CD4-positive, alpha-beta T cell treated with Interleukin-21 for 1 hour (primary cell): Measurements from ENCODE around the gene CBLN1.

Source experiments
- DNase-seq: peaks from one replicate; pipeline ENCODE4 v3.0.0-alpha.2; 2020

CBLN1 gene

DNA sequence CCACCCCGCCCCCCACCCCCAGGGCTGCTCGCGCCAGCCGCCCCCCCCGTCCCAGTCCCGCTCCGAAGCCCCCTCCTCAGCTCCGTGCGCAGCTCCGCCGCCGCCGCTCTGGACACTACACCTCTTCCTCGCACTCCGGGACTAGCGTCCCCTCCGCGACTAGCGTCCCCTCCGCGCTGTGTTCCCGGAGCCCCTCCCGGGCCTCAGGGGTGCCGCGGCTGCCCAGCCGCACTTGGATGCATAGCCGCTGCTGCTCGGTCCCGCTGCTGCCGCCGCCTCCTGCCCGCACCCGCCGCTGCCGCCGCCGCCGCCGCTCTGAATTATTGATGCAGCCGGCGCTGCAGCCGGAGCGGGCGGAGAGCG lies at the start of gene CBLN1:
TSS of gene CBLN1 (minus strand) at position 359 of the 363 bp plus-strand sequence. CDS start 373 bp downstream, outside the sequence.
- no peak for DNase-seq

DNA sequence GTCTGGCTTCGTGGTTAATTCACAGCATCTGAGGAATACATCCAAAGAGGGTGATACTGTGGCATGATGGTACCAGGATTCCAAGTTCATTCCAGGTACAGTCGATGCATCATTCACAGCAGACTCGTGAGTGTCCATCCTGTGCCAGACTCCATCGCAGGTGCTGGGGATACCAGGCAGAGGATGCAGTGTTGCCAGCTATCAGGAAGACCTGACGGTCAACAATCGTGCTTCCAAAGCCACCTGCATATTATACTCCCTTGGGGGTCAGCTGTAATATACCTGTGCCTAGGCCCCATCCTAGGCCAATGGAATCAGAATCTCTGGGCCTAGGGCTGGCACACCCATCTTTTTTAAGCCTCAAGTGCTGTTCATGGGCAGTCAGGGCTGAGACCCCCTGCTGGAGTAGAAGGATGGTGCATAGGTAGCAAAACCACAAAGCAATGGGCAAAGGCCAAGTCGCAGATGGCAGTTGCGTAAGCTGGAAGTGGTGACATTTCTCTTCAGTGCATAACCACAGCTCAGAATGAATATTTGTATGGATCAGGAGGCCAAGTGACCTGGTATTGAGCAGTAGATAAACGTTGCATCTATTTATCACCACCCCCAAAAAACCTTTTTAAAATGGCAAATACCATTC lies 49.0 kb upstream of the CBLN1 start:
- no peak for DNase-seq

DNA sequence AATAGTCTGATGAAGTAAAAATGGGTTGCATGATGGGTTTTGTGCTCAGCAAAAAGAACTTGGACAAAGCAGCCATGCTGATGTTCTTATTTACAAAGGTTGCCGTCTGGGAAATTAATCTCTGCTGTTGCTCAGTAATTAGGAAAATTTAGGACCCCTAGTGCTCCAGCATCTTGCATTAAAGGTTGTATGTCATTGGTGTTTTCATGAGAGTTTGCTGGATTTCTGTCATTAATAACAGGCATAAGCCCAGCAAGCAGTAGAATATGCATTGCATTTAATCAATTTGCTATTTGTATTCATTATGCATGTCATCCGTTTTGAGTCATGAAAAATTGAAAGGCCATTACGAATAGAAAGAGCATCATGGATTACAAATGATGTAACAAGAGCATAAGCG lies 46.7 kb upstream of the CBLN1 start:
- DNase-seq: no peak

DNA sequence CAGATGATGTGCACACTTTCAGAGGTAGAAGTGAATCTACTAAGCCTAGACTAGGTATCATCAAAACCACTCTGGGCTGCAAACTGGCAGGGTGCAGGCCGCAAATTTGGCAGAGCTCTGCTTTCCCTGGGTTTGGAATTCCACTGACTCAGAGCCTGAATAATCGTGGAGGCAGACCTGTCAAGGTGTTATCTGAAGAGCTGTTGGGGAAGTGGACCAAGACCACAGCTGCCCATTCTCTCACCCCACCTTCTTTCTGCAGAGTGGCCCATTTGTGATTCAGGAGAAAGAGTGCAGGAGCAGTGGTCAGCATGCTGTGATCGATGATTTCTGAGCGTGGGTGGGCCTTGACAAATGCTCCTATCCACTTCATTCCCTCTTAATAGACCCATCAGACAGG lies 45.8 kb upstream of the CBLN1 start:
- DNase-seq: no peak

DNA sequence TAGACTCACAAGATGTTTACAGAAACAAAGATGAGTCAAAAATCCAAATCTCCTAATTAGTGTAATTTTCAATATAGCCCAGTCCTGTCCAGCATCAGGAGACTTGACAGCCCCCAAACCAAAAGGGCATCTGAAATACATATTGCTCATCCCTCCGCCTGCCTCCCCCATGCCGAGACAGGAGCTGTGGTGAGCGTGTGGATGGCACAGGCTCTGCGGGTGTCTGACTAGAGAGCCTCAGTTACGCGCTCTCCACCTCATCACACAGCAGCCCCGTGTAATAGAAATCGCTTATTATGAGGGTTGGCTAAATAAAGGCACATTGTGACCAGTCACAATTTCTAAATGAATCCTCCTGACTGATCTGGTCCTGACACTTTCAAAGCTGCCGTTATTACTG lies 43.1 kb upstream of the CBLN1 start:
- no peak for DNase-seq

DNA sequence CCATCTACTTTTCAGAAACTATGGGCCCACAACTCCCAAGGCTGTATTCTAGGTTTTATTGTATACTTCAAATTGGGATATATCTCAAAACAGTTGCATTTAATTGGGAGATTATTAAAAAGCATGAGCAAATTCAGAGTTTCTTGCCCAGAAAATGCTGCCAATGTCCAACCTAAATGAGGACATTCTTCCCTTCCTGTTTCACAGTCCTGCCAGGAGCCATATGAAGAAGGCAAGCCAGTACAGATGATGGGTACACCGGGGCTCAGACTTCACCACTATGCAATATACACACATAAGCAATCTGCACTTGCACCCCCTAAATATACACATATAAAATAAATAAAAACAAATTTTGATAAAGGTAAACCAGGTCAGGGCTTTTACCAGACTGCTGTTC lies 34.0 kb upstream of the CBLN1 start:
- no peak for DNase-seq

DNA sequence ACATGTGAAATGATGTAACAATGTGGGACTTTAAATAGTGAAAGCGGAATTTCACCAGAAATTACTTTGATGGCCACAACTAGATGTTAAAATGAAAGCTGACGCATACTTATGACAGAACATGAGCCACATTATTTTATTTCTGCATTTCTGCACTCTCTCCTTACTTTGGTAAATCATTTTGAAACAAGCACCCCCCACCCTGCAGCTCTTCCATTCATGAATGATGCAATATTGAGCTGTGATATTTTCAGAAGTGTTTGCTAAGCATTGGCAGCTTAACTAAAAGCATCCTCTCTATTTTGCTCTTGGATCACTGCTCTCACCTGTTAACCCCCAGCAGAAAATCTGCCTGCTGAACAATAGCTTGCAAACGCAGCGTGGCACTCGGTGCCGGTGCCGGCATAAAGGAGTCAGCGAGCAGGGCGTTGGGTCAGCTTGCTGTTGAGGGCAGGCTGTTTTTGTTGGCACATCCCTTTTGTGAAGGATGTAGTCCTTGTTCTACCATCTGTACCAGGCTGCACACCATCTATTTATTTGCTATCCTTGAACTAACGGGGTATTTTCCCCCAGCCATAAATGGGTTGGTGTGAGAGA lies 30.8 kb upstream of the CBLN1 start:
- DNase-seq: no peak

DNA sequence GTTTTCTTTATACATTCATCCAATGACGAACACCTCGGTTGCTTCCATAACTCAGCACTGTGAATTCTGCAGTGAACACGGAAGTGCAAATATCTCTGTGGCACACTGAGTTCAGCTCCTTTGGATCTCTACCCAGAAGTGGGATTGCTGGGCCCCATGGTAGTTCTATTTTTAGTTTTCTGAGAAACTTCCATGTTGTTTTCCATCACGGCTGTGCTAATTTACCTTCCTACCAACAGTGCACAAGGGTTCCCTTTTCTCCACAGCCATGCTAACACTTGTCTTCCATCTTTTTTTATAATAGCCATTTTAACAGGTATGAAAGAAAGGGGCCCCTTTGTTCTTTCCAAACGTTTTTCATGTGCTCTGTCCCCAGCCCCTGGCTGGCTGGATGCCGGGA lies 30.2 kb upstream of the CBLN1 start:
- no peak for DNase-seq

DNA sequence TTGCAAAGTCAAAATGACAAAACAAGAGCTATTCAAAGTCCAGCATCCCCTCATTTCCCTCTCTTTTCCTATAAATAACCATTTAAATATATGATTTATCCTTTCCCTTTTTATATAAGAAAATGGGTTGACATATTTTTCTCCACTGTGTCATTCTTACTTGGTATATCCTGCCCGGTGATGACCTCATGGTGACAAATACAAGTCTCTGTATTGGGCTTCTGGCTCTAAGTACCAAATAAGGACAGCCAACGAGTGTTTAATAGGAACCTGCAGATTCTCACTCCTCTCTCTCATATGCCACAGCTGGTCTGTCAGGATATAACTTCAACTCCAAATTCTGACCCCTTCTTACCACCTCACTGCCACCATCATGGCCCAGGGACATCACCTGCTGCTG lies 25.5 kb upstream of the CBLN1 start:
- no peak for DNase-seq

DNA sequence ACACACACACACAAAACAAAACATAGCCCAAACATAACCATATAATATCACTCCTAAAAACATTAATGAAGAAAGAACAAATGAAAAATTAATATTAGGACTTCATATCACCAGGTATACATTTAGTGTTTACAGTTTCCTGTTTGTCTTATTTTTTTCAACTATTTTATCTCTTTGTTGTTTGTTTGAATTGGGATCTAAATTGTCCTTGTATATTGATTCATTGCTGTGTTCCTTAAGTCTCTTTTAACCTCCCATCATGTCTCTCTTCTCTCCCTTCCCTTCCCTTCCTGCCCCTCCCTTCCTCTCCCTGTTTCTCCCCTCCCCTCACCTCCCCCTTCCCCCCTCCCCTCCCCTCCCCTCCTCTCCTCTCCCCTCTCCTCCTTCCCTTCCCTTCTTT lies 23.8 kb upstream of the CBLN1 start:
- DNase-seq: no peak

DNA sequence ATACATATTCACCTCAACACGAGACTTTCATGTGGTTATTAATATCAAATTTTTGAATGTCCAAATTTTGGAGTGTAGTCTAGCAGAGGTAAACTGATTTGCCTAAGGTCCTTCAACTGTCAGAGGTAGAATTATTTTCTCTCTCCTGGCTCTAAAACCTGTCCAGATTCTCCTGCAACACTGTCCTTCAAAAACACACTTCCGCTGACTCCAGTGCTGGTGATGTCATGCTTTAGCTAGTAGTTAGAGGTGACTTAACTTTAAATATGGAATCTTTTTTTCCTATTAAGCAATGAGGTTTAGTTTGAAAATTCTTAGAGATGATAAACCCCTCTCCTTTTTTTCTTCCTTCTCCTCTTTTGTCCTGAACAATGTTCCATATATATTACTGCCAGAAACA lies 10.8 kb upstream of the CBLN1 start:
- DNase-seq: no peak

DNA sequence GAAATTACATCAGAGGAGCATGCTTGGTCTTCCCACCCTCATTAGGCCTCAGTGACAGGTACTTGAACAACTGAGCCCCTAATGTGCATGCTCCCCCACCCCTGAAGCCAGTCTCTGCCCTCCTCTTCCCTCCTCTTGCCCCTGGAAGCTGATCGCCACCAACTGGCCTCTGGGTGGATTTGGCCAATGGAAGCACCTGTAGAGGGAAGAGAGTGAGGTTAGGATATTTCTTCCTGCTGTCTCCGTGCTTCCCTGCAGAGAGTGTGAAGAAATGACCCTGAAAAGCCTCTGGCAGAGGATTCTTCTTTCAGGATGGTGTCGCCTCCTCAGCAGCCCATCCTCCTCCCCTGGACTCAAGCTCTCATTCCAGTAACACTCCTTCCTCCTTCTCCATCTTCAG lies 5.9 kb upstream of the CBLN1 start:
- no peak for DNase-seq

DNA sequence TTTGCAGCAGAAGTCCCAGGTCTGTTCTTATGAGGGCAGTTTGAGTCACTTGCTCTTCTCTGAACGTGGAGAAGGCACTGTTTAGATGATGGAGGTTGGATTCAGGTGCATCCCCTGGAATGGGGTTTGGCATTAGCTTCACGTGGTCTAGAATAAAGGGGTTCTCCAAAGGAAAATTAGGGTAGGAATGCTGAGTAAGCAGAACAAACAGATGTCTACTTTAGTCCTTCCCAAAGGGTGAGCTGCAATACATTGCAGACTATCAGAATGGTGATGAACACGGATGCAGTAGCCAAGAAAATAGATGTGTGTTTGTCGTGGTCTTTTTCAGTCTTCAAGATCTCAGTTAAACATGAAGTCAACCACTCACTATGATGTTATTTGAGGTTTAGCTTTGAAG lies 3.3 kb upstream of the CBLN1 start:
- no peak for DNase-seq

DNA sequence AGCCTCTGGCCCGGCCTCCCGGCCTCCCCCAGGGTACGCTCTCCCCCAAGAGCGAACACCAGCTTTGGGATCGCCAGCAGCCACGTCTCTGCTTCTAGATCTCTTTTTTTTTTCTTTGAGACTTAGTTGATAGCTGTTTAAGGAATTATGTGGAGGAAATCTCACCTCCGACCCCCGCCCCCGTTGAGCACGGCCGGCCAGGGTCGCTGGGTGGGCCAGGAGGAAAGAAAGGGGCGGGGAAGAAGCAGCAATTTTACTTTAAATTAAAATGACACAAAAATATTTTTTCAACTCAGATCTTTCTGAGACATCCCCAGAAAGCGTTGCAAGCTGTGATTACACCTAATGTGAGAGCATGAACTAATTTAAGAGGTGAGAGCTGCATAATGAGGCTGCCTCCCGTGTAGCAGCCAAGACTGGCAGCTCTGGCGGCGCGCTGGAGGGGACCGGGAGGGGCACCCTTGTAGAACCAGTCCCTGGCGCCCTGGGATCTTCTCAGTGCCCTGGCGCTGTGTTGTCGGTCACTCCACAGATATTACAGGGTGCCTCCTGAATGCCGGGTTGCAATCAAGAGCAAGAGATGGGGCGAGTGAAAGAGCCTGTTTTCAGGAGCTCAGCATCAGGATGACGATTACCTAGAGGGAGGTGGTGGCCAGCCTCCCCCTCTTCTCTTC lies 1.9 kb upstream of the CBLN1 start:
- no peak for DNase-seq

DNA sequence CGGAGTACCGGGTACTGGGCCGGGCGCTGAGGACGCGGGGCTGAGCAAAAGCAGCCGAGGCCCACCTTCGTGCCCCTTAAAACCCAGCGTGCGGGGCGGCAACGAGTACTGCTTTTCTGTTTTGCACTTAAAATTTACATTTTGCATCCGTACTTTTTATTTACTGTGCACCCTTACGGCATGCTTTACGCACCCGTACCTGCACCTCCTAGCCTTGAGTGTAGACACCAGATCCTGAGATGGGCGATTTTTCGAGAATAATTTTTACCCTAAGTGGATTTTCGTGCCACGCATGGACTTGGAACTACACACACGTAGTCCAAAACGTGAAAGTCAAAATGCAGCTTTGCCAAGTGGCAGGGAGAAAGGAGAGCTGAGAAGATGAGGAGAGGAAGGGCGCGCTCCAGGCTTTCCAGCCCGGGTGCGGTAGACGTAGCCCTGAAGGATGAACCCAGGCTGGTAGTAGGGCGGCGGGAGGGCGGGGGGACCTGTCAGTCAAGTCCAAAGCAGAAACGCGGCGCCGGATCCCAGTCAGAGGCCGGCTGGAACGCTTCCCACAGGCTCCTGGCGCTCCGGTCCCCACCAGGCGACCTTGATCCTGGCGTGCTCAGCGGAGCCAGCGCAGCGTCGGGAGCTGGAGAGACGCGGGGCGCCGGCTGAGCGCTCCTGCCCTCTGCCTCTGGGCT lies 1.2 kb upstream of the CBLN1 start:
- no peak for DNase-seq

DNA sequence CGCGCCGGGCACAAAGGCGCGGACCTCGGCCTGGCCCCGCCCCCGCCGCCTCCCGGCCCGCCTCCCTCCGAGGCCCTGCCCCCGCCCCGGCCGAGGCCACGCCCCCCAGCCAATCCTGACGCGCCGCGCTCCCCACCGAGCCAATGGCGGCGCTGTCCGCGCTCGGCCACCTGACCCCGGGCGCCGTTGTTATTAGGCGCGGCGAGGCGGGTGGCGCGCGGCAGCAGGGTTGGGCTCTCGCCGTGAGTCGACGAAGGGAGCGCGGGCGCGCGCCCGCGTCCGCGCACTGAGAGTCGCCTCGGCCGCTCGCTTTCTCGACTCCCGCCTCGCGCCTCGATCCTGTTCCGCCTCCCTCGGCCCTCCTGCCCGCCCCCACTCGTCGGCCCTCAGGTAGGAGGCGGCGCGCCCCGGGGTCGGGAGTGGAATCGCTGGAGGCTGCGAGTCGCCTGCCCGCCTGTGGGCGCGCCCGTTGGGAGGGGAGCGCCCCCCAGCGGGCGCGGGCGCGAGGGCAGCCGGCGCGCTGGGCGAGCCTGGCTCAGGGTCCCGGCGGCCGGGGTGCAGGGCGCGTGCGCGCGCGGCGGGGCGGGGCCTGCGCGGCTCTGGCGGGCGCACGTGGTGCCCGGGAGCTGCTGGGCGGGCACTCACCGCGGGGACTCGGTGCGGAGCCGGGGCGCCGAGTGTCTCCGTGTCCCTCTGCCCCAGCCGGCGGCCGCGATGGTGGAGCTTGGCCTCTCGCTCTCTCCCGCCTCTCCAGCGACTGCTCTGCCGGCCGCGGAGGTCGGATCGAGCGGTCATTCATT lies 405 bp upstream of the CBLN1 start:
- DNase-seq: peak; percentile 16

DNA sequence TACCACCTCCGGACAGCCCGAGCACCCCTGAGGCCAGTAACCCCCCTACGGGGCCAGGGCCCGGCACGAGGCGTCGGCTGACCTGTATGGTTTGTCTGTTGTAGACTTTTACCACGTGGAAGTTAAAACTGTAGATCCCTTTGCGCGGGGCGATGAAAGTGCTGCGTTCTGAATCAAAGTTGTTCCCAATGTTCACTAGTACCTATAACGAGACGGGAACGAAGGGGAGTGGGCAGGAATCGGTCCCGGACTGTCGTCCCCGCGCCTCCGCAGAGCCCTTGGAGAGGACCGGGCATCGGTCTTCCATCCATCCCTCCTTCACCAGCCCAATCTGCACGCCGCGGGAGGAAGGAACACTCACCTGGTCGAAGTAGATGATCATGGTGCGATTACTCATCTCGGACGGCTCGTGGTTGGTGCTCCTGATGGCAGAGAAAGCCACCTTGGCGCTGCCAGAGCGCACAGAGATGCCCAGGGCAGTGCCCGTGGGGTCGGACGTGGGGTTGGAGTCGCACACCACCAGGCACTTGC lies 732 bp downstream of the CBLN1 start:
- DNase-seq: no peak

DNA sequence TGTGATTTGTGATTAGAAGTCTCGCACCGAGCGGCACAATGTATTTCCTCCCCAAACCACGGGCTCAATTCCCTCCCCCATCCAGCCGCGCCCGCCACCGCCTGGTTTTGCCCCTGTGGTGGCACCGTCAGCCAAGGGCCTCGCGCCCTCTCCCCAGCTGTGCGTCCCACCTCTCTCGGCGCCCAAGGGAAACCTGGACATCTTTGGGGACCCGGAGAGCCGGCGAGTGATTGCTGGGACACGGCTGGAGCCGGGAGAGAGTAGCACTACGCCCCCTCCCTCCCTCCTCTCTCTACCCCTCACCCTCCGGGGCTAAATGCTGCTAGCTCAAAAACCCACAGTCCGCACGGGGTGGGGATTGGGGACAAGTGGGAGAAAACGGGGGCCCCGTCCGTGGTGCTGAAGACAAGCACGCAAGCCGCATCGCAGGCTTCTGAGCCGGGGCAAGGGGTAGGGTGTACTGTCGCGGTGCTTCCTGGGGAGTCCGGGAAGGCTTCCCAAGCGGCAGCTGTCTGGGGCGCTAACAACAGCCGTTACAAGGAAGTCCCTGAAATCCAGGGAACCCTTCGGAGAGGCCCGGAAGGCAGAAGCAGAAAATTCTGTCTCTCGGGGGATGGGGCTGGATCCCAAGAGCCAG lies 1.4 kb downstream of the CBLN1 start:
- DNase-seq: no peak

DNA sequence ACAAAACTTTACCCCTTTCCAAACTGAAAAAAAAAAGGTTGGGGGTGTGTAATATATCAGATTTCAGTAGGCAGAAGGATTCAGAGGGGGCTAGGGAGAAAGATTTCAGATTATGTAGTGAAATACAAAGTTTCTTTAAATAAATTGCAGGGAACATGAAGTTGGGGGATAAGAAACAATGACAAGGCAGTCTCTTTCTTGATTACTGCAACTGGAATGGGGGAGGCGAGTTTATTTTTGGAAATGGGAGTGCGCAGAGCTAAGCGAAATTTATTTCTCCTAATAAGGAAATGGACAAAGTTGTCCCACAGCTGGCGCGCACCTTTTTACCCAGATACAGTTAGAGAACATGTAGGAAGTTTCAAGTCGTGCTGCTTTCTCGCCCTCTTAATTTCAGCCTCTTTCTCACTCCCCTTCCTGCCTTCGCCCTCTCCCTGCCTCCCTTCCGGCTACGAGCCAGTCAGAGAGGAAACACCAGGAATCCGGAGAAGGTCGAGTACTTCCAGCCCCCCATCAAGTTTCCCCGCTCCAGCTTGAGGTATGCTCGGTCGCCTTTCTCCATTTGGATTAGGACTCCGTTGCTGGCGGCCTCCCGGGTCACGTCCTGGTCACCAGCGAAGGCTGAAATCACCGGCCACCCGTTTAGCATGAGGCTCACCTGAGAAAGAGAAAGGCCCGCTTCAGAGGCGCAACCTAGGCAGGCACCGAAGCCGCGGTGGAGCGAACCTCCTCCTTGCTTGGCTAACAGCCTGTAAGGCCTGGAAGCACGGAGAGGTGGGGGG lies 2.5 kb downstream of the CBLN1 start:
- DNase-seq: no peak

DNA sequence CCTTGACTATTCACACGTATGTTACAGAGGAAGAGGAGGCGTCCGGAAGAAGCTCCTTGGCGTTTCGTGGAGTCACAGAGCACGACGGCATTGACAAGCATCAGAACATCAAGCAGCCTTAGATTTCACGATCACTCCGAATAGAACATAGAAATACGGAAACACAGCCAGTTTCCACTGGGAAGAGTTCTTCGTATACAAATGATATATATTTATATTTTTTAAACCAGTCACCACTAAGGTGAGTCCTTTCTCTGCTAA lies 3.1 kb downstream of the CBLN1 start:
- DNase-seq: no peak

DNA sequence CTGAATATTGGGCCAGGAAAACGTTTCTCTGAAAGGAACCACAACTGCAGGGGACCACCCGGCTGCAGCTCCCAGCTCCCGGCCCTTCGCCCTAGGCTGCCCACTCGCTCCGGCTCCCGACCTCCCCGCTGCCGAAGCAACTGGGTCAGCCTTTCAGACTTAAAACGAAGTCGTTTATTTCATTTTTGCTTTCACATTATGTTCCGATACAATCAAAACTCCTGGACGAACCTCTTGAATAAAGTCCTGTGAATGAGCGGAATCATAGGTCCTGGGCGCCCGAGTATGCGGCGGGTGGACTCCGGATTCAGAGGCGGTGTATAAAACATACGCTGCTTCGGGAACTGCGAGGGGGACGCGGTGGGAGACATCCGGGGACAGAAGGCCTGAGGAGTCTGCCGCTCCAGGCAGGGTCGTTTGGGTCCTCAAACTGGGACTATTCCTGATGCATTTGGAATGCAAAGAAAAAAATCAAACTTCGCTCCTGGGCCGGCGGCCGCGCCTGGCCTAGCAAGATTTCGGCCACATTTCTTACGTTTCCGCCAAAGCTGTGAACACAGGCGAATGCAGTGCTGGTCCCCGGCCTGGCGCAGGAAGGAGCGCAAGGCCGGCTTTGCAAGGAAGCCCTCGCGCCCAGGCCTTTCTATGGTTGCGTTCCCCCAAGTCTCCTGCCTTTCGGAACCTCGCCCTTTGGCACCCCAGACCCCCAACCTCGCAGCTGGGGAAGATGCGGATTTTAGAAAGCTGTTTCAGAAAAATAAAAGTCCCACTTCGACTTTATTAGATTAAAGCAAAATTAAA lies 3.7 kb downstream of the CBLN1 start:
- no peak for DNase-seq
